HG03571 (cell line): ENCODE measurements around the gene RAB35.

Experiments
- ATAC-seq: cut with Tn5 transposase; IDR thresholded peaks from one replicate; pipeline ENCODE4 v1.9.1; 2021; ENCODE audit not compliant: unreplicated experiment

The RAB35 gene

GRCh38 chr12:120134307-120134980 lies 17.9 kb upstream of the RAB35 start:
- ATAC-seq, result no peak

GRCh38 chr12:120132863-120133385 lies 16.4 kb upstream of the RAB35 start:
- peak; percentile 87 for ATAC-seq

GRCh38 chr12:120132054-120132836 lies 15.7 kb upstream of the RAB35 start:
- ATAC-seq, result no peak

- no peak for ATAC-seq
These were observed 14.6 kb upstream of the RAB35 start for GRCh38 chr12:120131116-120131515.

GRCh38 chr12:120130011-120130410 lies 13.5 kb upstream of the RAB35 start:
- ATAC-seq, result no peak

GRCh38 chr12:120126635-120127005 lies 10.1 kb upstream of the RAB35 start:
- no peak for ATAC-seq

- ATAC-seq, result no peak
These were observed 9.5 kb upstream of the RAB35 start for GRCh38 chr12:120125792-120126634.

GRCh38 chr12:120125029-120125428 lies 8.5 kb upstream of the RAB35 start:
- no peak for ATAC-seq

- peak; percentile 28 for ATAC-seq
These were observed 5.3 kb upstream of the RAB35 start for GRCh38 chr12:120121766-120122293.

- no peak for ATAC-seq
These were observed 4.8 kb upstream of the RAB35 start for GRCh38 chr12:120121343-120121742.

GRCh38 chr12:120119271-120119973 lies 2.9 kb upstream of the RAB35 start:
- ATAC-seq, result no peak

GRCh38 chr12:120118321-120119061 lies 1.9 kb upstream of the RAB35 start:
- ATAC-seq, result no peak

- no peak for ATAC-seq
These were observed 1.4 kb upstream of the RAB35 start for GRCh38 chr12:120117961-120118320.

- peak; percentile 44 for ATAC-seq
These were observed 469 bp upstream of the RAB35 start for GRCh38 chr12:120116792-120117651.

- no peak for ATAC-seq
These were observed 687 bp downstream of the RAB35 start for GRCh38 chr12:120115692-120116440.

GRCh38 chr12:120115066-120115465 lies 1.5 kb downstream of the RAB35 start:
- ATAC-seq, result no peak

GRCh38 chr12:120110550-120111501 lies 5.7 kb downstream of the RAB35 start:
- peak; percentile 74 for ATAC-seq
